NT2/D1 (cell line): ENCODE results near the gene FRYL.

Experiments used
- DNase-seq: peaks from one replicate; pipeline ENCODE4 v3.0.0-alpha.2; 2011; ENCODE audit warnings: low read depth, low spot score
- H3K27me3 ChIP-seq: 2 replicates; pipeline ENCODE4 v1.6.0; 2011; ENCODE audit warnings: mild to moderate bottlenecking; ENCODE audit not compliant: insufficient read length, insufficient read depth
- H3K36me3 ChIP-seq: 2 replicates; pipeline ENCODE4 v1.6.1; 2011; ENCODE audit warnings: mild to moderate bottlenecking, low read length, mixed read lengths; ENCODE audit not compliant: insufficient read depth, insufficient read length
- H3K4me1 ChIP-seq: 2 replicates; pipeline ENCODE4 v1.5.1; 2011; ENCODE audit not compliant: insufficient read depth, insufficient read length
- H3K4me3 ChIP-seq: 2 replicates; pipeline ENCODE4 v1.5.1; 2011; ENCODE audit warnings: low read depth; ENCODE audit not compliant: insufficient read length
- H3K9ac ChIP-seq: 2 replicates; pipeline ENCODE4 v1.6.0; 2011; ENCODE audit warnings: low read depth; ENCODE audit not compliant: insufficient read length
- H3K9me3 ChIP-seq: 2 replicates; pipeline ENCODE4 v1.5.1; 2011; ENCODE audit warnings: mild to moderate bottlenecking, low read length; ENCODE audit not compliant: insufficient read depth
- SUZ12 ChIP-seq: IDR thresholded peaks from 2 replicates; pipeline ENCODE4 v1.6.1; 2011; ENCODE audit not compliant: insufficient read length, insufficient read depth; ENCODE audit errors: extremely low read depth
- YY1 ChIP-seq: IDR thresholded peaks from 2 replicates; pipeline ENCODE4 v1.6.1; 2011; ENCODE audit not compliant: insufficient read length, insufficient read depth
- ZNF274 ChIP-seq: IDR thresholded peaks from 2 replicates; pipeline ENCODE4 v1.6.1; 2011; ENCODE audit warnings: mild to moderate bottlenecking, low read depth, low read length

Gene FRYL

DNA sequence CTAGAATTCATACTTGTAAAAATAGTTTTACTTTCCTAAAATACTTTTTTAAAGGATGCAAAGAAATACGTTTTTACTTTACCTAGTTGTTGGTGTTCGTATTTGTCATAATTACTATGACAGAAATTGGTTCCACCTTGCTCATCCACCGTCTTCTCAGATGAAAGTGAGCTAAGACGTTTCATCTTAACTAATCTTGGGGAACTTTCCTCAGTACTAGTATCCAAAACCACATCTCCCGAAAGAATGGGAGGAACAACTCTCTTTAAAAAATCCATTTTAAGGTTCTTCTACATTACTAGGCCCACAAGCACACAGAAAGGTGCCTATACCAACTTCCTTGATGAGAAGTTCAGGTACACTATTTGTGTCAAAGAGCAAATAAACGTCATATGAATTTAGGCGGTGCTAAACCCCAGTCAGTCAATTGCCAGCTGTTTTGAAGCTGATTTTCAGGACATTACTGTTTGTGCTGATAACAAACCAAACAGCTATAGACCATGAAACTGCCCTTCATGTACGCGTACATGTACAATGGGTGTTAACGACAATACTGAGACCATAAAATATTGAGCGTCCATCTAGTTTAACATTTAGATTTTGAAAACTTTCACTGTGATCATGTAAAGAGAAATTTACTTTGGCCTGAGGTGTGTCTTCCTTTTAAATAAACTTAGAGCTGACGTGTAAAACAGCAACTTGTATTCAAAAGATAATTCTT is 99.1 kb downstream of the FRYL start:
- Histone ChIP-seq H3K4me3 (no peak overlapping the region), H3K27me3 (no peaks in the 10 kb centered on the region), H3K4me1 (no peaks in the 10 kb centered on the region), H3K9me3 (no peaks in the 10 kb centered on the region), H3K9ac (no peak overlapping the region), H3K36me3 (no peaks in the 10 kb centered on the region)
- TF ChIP-seq YY1: no peak
- no peak for TF ChIP-seq ZNF274
- no peak for TF ChIP-seq SUZ12
- DNase-seq: no peak

DNA sequence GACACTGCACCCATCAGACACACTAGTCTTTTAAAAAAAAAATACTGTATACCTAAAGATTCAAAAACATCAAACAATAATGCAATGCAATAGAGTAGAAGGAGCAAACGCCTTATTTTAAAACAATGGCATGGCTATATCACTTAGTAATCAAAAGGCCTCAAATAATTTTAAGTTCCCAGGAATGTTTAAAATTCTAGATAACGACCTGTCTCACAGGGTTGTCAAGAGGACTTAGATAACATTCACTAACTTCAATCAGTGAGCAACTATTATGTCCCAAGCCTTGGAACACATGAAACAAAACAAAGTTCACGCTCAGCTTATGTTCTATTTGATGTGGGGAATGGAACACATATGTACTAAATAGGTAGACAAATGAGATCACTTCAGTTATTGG is 106.5 kb downstream of the FRYL start:
- Histone ChIP-seq H3K27me3 (no peaks in the 10 kb centered on the region), H3K36me3 (no peaks in the 10 kb centered on the region), H3K9ac (no peak overlapping the region), H3K4me3 (no peak overlapping the region), H3K4me1 (no peaks in the 10 kb centered on the region), H3K9me3 (no peaks in the 10 kb centered on the region)
- TF ChIP-seq SUZ12 (no peak), YY1 (no peak), ZNF274 (no peak)
- DNase-seq: no peak

DNA sequence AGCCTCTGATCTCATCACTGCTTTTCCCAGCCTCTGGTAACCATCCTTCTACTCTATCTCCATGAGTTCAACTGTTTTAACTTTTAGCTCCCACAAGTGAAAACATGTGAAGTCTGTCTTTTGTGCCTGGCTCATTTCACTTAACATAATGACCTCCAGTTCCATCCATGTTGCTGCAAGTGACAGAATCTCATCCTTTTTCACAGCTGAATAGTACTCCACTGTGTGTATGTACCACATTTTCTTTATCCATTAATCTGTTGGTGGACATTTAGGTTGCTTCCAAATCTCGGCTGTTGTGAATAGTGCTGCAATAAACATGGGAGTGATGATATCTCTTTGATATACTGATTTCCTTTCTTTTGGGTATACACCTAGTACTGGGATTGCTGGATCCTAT is 109.5 kb downstream of the FRYL start:
- no peaks in the 10 kb centered on the region for H3K9me3 ChIP-seq
- no peak for DNase-seq
- H3K36me3 ChIP-seq: no peaks in the 10 kb centered on the region
- H3K9ac ChIP-seq: no peak overlapping the region
- TF ChIP-seq ZNF274 (no peak), YY1 (no peak), SUZ12 (no peak)
- H3K4me3 ChIP-seq: no peak overlapping the region
- H3K27me3 ChIP-seq: no peaks in the 10 kb centered on the region
- H3K4me1 ChIP-seq: no peaks in the 10 kb centered on the region

DNA sequence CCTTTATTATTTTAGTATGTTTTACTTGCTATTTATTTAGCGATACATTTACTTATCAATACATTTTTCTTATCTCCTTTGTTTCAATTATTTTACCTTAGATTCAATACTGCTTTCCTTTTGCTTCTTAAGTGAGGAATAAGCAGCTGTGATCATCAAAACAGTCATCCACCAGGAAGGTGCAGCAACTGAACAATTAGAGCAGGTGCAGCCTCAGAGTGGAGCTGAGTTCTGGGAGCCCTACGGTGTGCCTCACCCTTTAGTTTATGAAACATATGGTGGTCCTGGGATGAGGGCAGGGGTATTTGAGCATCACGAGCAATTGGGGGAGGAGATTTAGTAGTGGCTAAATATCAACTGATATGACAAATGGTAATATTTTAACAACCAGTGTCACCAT is 111.0 kb downstream of the FRYL start:
- Histone ChIP-seq H3K27me3 (no peaks in the 10 kb centered on the region), H3K4me3 (no peak overlapping the region), H3K9ac (no peak overlapping the region), H3K36me3 (no peaks in the 10 kb centered on the region), H3K9me3 (no peaks in the 10 kb centered on the region), H3K4me1 (no peaks in the 10 kb centered on the region)
- TF ChIP-seq YY1: no peak
- TF ChIP-seq SUZ12: no peak
- no peak for TF ChIP-seq ZNF274
- no peak for DNase-seq

DNA sequence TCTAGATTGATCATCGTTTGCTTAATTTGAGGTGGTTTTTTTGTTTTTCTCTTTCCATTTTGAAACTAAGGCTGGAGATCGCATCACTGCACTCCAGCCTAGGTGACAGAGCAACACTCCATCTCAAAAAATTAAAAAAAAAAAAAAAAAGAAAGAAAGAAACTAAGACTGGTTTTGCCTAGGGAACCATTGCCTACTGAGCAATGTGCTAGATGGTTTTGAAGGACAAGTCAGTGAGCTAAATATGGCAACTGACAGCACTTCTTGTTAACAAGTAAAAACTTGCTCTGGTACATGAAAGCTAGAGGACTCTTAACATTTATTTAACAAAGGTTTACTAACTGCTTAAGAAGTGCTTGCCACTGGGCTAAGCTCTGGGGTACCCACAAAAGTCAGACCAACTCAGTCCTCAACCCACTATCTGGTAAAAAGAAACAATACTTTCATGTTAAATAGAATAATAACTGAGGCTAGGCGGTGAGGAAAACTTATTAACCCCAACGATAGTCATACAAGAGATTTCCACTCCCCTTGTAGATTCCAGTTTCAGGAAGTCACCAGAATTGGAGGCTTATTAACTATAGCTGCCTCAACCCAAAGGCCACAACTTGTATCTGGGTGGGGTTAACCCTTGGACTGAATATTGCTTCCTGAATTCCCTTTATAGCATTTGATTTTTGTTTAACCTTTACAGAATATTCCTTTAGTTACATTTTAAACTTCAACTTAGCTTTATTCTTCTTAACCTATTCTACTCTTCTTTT is 111.6 kb downstream of the FRYL start:
- TF ChIP-seq ZNF274 (no peak), YY1 (no peak), SUZ12 (no peak)
- Histone ChIP-seq H3K4me3 (no peak overlapping the region), H3K9ac (no peak overlapping the region), H3K36me3 (no peaks in the 10 kb centered on the region), H3K4me1 (no peaks in the 10 kb centered on the region), H3K27me3 (no peaks in the 10 kb centered on the region), H3K9me3 (no peaks in the 10 kb centered on the region)
- no peak for DNase-seq

DNA sequence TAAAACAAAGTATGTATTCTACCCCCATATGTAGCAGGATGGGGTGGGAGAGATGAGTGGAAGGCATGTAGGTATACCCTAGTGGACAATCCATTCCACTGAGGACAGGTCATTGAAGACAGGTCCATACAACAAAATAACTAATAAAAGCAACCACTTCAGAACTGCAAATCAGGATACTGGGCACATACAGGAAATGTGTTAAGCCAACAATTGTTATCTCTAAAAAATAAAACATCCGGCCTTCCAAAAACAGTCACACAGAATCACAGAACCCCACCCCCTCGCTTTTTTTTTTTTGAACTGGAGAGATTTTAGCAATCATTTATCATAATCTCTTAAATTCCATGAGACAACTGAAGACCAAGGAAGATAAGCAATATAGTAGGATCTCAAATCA is 112.9 kb downstream of the FRYL start:
- Histone ChIP-seq H3K4me1 (no peaks in the 10 kb centered on the region), H3K4me3 (no peak overlapping the region), H3K9me3 (no peaks in the 10 kb centered on the region), H3K27me3 (no peaks in the 10 kb centered on the region), H3K36me3 (no peaks in the 10 kb centered on the region), H3K9ac (no peak overlapping the region)
- no peak for DNase-seq
- TF ChIP-seq YY1 (no peak), SUZ12 (no peak), ZNF274 (no peak)

DNA sequence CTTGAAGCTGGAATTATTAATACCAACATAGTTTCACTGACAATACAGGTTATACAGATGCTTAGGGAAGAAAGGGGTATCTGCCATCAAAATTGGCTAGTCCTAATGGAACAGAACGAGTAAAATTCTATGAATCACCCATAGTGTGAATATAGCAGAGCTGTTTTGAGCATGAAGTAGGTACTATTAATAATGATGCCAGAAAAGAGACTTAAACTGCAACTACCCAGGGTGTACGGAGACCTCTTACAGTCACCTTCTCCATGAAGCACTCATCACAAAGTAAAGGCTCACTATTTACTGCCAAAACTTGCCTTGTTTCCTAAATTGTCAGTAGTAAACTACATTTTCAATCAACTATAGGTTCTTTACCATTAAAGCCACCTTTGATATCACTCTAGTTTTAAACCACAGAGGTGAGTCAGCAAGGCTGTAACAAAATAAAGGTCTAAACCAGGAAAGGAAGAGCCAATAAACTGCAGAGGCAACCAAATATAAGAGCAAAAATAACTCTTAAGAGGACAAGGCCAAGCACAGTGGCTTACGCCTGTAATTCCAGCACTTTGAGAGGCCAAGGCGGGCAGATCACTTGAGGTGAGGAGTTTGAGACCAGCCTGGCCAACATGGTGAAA is 114.4 kb downstream of the FRYL start:
- no peaks in the 10 kb centered on the region for H3K27me3 ChIP-seq
- H3K4me1 ChIP-seq: no peaks in the 10 kb centered on the region
- no peak for TF ChIP-seq SUZ12
- no peak for TF ChIP-seq ZNF274
- no peak for TF ChIP-seq YY1
- no peaks in the 10 kb centered on the region for H3K9me3 ChIP-seq
- no peak overlapping the region for H3K4me3 ChIP-seq
- H3K36me3 ChIP-seq: no peaks in the 10 kb centered on the region
- DNase-seq: no peak
- H3K9ac ChIP-seq: no peak overlapping the region
